Astrocyte of the cerebellum (primary cell): Measurements from ENCODE around the gene NR2C1.
"Not testable (repeated sequence)": the region's sequence is repeated elsewhere in the genome, so short reads cannot be mapped to it uniquely, and the experiment has no call there.

Experiments
- DNase-seq: peaks from one replicate; pipeline ENCODE4 v3.0.0-alpha.2; 2011; ENCODE audit warnings: low read depth
- H3K4me3 ChIP-seq: 2 replicates; pipeline ENCODE4 v1.5.1; 2011; ENCODE audit warnings: mild to moderate bottlenecking, low read depth, low read length, moderate library complexity
- CTCF ChIP-seq: IDR thresholded peaks from 2 replicates; pipeline ENCODE4 v1.5.1; 2012; ENCODE audit warnings: low read length, low read depth, moderate library complexity, mild to moderate bottlenecking; ENCODE audit errors: missing control alignments
- in situ Hi-C: cut with HindIII; loops from 2 replicates; pipeline ENCODE4 v1.10.0; 2017; ENCODE audit warnings: low sequenced_read_pairs

NR2C1 gene

GRCh38 chr12:95100264-95101190 is 27.1 kb upstream of the NR2C1 start:
- no peak for TF ChIP-seq CTCF
- H3K4me3 ChIP-seq: no peak overlapping the region
- in situ Hi-C loops: loop anchor here (25.0 kb wide), 1 partner anchor 437 kb away; no protein-coding TSS in a partner anchor
- DNase-seq: no peak

GRCh38 chr12:95099270-95099790 is 25.9 kb upstream of the NR2C1 start:
- H3K4me3 ChIP-seq: no peak overlapping the region
- in situ Hi-C loops: no loop called here
- no peak for DNase-seq
- TF ChIP-seq CTCF: no peak

- TF ChIP-seq CTCF: no peak
- no peak for DNase-seq
- H3K4me3 ChIP-seq: no peak overlapping the region
- in situ Hi-C loops: no loop called here
Observed at GRCh38 chr12:95096852-95097251, 23.4 kb upstream of the NR2C1 start.

GRCh38 chr12:95096378-95096777 is 23.0 kb upstream of the NR2C1 start:
- DNase-seq: no peak
- TF ChIP-seq CTCF: no peak
- H3K4me3 ChIP-seq: no peak overlapping the region
- in situ Hi-C loops: no loop called here

- H3K4me3 ChIP-seq, in situ Hi-C loops, DNase-seq: not testable (repeated sequence)
Observed at GRCh38 chr12:95095866-95096265, 22.4 kb upstream of the NR2C1 start.

GRCh38 chr12:95089462-95089861 is 16.0 kb upstream of the NR2C1 start:
- DNase-seq: no peak
- TF ChIP-seq CTCF: no peak
- in situ Hi-C loops: no loop called here
- no peak overlapping the region for H3K4me3 ChIP-seq

- in situ Hi-C loops: no loop called here
- H3K4me3 ChIP-seq: no peak overlapping the region
- DNase-seq: no peak
- TF ChIP-seq CTCF: no peak
Observed at GRCh38 chr12:95088379-95088778, 15.0 kb upstream of the NR2C1 start.
